Measurements from ENCODE around the gene HOXA1.

DNA sequence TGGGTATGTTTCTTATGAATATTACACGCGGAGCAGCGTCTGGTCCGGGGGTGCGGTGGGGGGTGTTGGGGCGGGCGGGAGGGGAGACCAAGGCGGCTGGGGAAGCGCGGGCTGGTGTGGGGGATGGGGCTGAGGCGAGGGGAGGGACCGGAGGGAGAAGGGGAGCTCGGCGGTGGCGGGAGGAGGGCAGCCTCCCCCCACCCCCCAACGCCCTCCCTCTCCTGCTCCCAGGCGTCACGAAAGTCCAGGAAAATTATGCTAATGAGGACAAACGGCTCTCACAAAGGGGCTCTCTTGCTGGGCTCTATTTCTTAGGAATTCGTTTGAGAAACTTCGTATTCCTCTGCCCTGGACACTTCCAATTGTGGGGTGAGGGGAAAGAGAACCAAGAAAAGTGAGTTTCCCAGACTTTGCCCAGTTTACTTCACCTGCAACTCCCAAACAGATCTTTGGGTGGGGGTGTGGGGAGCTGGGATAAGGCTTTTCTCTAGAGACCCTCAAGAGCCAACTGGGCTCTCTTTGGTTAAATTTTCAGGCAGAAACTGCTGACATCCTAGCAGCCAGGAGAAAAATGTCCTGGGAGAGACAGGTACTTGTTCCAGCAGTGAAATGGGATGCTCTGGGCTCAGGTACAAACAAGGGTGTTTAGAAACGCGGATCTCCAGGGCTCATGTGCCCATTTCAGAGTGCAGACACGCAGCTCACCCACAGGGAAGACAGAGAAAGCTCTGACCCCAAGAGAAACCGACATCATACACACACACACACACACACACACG lies 18.4 kb upstream of the HOXA1 start:
- TF ChIP-seq, protein P1, sequence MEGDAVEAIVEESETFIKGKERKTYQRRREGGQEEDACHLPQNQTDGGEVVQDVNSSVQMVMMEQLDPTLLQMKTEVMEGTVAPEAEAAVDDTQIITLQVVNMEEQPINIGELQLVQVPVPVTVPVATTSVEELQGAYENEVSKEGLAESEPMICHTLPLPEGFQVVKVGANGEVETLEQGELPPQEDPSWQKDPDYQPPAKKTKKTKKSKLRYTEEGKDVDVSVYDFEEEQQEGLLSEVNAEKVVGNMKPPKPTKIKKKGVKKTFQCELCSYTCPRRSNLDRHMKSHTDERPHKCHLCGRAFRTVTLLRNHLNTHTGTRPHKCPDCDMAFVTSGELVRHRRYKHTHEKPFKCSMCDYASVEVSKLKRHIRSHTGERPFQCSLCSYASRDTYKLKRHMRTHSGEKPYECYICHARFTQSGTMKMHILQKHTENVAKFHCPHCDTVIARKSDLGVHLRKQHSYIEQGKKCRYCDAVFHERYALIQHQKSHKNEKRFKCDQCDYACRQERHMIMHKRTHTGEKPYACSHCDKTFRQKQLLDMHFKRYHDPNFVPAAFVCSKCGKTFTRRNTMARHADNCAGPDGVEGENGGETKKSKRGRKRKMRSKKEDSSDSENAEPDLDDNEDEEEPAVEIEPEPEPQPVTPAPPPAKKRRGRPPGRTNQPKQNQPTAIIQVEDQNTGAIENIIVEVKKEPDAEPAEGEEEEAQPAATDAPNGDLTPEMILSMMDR (IDR thresholded peaks at IDR 0.05; ENCODE audit: low read length), result no peak
- no peak for TF ChIP-seq EZH2 (optimal IDR thresholded peaks at IDR 0.05; ENCODE audit: low read depth, low read length)
